ENCODE data around the gene UBASH3B.
A peak's percentile ranks its signal among the peaks of the same experiment; 100 is the strongest.

Gene UBASH3B

GRCh38 chr11:122682464-122682863 lies 26.9 kb downstream of the UBASH3B start:
- no peak overlapping the region for H3K4me3 ChIP-seq (ENCODE audit: control insufficient read depth, low read depth, low read length)
- DNase-seq (ENCODE audit: low read depth): no peak
- no peak for TF ChIP-seq CTCF (conservative IDR thresholded peaks at IDR 0.05; ENCODE audit: control insufficient read depth, insufficient read depth, low read depth, low read length)

DNA sequence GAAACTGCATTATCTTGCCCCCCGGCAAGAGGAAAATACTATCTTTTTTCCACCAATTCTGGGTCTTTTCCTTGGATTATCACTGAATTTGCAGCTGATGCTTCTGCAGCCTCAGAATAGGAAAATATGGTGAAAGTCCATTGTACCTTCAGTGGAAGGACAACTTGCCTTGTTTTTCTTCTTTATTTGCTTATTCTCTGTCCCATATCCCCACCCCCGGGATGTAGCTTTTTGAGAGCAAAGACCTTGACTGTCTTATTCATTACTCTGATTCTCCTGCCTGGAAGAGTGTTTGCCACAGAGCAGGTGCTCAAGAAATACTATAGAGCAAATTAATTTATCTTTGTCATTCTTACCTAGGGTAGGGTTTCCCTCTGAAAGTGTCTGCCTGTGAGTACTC lies 29.5 kb downstream of the UBASH3B start:
- H3K4me3 ChIP-seq (ENCODE audit: control insufficient read depth, low read depth, low read length): no peak overlapping the region
- no peak for DNase-seq (ENCODE audit: low read depth)
- no peak for TF ChIP-seq CTCF (conservative IDR thresholded peaks at IDR 0.05; ENCODE audit: control insufficient read depth, insufficient read depth, low read depth, low read length)

DNA sequence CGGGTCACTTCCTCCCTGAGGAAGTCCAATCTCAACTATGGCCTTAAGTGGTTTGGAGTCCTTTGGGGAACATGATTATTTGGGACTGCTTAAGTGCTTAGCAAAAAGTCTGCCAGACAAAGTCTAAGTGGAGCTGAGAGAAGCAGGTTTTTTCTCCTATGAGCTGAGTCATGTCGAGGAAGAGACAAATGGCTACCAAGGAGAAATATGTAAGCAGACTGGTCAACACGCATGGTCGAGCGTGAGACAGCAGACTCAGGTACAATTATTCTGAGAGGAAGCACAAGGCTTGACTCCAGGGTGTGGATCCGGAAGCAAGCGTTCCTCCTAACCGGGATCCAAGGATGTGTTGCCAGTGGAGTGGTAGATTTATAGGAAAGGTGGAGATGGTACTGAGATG lies 30.6 kb downstream of the UBASH3B start:
- no peak for TF ChIP-seq CTCF (conservative IDR thresholded peaks at IDR 0.05; ENCODE audit: control insufficient read depth, insufficient read depth, low read depth, low read length)
- H3K4me3 ChIP-seq (ENCODE audit: control insufficient read depth, low read depth, low read length): no peak overlapping the region
- DNase-seq (ENCODE audit: low read depth): no peak

- TF ChIP-seq CTCF (conservative IDR thresholded peaks at IDR 0.05; ENCODE audit: control insufficient read depth, insufficient read depth, low read depth, low read length): no peak
- DNase-seq (ENCODE audit: low read depth): no peak
- H3K4me3 ChIP-seq (ENCODE audit: control insufficient read depth, low read depth, low read length): no peak overlapping the region
These were observed 34.9 kb downstream of the UBASH3B start for GRCh38 chr11:122690384-122690783.

GRCh38 chr11:122690801-122691548 lies 35.5 kb downstream of the UBASH3B start:
- TF ChIP-seq CTCF (conservative IDR thresholded peaks at IDR 0.05; ENCODE audit: control insufficient read depth, insufficient read depth, low read depth, low read length): no peak
- H3K4me3 ChIP-seq (ENCODE audit: control insufficient read depth, low read depth, low read length): peak overlapping the region; percentile 2
- peak; percentile 62 for DNase-seq (ENCODE audit: low read depth)

- no peak for DNase-seq (ENCODE audit: low read depth)
- no peak overlapping the region for H3K4me3 ChIP-seq (ENCODE audit: control insufficient read depth, low read depth, low read length)
- no peak for TF ChIP-seq CTCF (conservative IDR thresholded peaks at IDR 0.05; ENCODE audit: control insufficient read depth, insufficient read depth, low read depth, low read length)
These were observed 36.1 kb downstream of the UBASH3B start for GRCh38 chr11:122691549-122692150.
